Measurements from ENCODE around the gene MEGF6.

MEGF6 gene

GRCh38 chr1:3453891-3454810, 157.2 kb downstream of the MEGF6 start, which contains the start of gene ARHGEF16:
ARHGEF16 (plus strand) TSS chr1:3454665; CDS start chr1:3463085, 8,420 bp downstream.
- DNase-seq (no peak), ATAC-seq (replicated peaks) (peak; percentile 20 to 38)
- peaks cover 3 to 19% of the 10 kb centered on the region in 2 donors for H3K4me1 Mint-ChIP-seq
- peaks cover 37 to 46% of the 10 kb centered on the region in 2 donors for H3K27me3 Mint-ChIP-seq
- H3K36me3 Mint-ChIP-seq = no peaks in the 10 kb centered on the region
- H3K9me3 Mint-ChIP-seq = no peaks in the 10 kb centered on the region
- H3K4me3 Mint-ChIP-seq = peak within 1 kb of the TSS; percentile 60 to 76
- H3K27ac Mint-ChIP-seq = no peak within 1 kb of the TSS

GRCh38 chr1:3453203-3453761, 158.0 kb downstream of the MEGF6 start:
- Mint-ChIP-seq H3K27ac (peak overlapping the region; percentile 37), H3K27me3 (peaks cover 37 to 46% of the 10 kb centered on the region in 2 donors), H3K4me1 (peaks cover 3 to 19% of the 10 kb centered on the region in 2 donors), H3K4me3 (peak overlapping the region; percentile 66 to 75), H3K9me3 (no peaks in the 10 kb centered on the region), H3K36me3 (no peaks in the 10 kb centered on the region)
- DNase-seq (peak; percentile 68), ATAC-seq (replicated peaks) (peak; percentile 84 to 86)

- Mint-ChIP-seq H3K27me3 (peaks cover 37 to 46% of the 10 kb centered on the region in 2 donors), H3K9me3 (peaks cover 2 to 4% of the 10 kb centered on the region in 2 donors), H3K4me3 (no peak overlapping the region), H3K4me1 (peaks cover 3 to 19% of the 10 kb centered on the region in 2 donors), H3K36me3 (no peaks in the 10 kb centered on the region), H3K27ac (no peak overlapping the region)
- DNase-seq (no peak), ATAC-seq (replicated peaks) (no peak)
Observed at GRCh38 chr1:3452866-3453175, 158.5 kb downstream of the MEGF6 start.

- no peaks in the 10 kb centered on the region for H3K36me3 Mint-ChIP-seq
- H3K27ac Mint-ChIP-seq = no peak overlapping the region
- peaks cover 3 to 19% of the 10 kb centered on the region in 2 donors for H3K4me1 Mint-ChIP-seq
- no peak overlapping the region for H3K4me3 Mint-ChIP-seq
- ATAC-seq (replicated peaks) = no peak
- peaks cover 4 to 7% of the 10 kb centered on the region in 2 donors for H3K9me3 Mint-ChIP-seq
- no peak for DNase-seq
- peaks cover 35 to 46% of the 10 kb centered on the region in 2 donors for H3K27me3 Mint-ChIP-seq
Observed at GRCh38 chr1:3451994-3452865, 159.1 kb downstream of the MEGF6 start.

- no peak overlapping the region for H3K27ac Mint-ChIP-seq
- H3K27me3 Mint-ChIP-seq = peaks cover 33 to 46% of the 10 kb centered on the region in 2 donors
- H3K4me1 Mint-ChIP-seq = peaks cover 3 to 19% of the 10 kb centered on the region in 2 donors
- H3K4me3 Mint-ChIP-seq = no peak overlapping the region
- DNase-seq (no peak), ATAC-seq (replicated peaks) (no peak)
- no peaks in the 10 kb centered on the region for H3K36me3 Mint-ChIP-seq
- H3K9me3 Mint-ChIP-seq = peaks cover 4 to 7% of the 10 kb centered on the region in 2 donors
Observed at GRCh38 chr1:3450983-3451382, 160.3 kb downstream of the MEGF6 start.

- Mint-ChIP-seq H3K4me1 (peaks cover 3 to 17% of the 10 kb centered on the region in 2 donors), H3K4me3 (no peak overlapping the region), H3K9me3 (peaks cover 4 to 7% of the 10 kb centered on the region in 2 donors), H3K36me3 (no peaks in the 10 kb centered on the region), H3K27me3 (peaks cover 30 to 44% of the 10 kb centered on the region in 2 donors), H3K27ac (no peak overlapping the region)
- DNase-seq = no peak
- ATAC-seq (replicated peaks) = no peak
Observed at GRCh38 chr1:3450202-3450863, 161.0 kb downstream of the MEGF6 start.

GRCh38 chr1:3444736-3445135, 166.6 kb downstream of the MEGF6 start:
- DNase-seq = no peak
- H3K4me3 Mint-ChIP-seq = no peak overlapping the region
- H3K36me3 Mint-ChIP-seq = no peaks in the 10 kb centered on the region
- H3K4me1 Mint-ChIP-seq = no peaks in the 10 kb centered on the region
- H3K27me3 Mint-ChIP-seq = peaks cover 25 to 26% of the 10 kb centered on the region in 2 donors
- peaks cover 4 to 7% of the 10 kb centered on the region in 2 donors for H3K9me3 Mint-ChIP-seq
- ATAC-seq (replicated peaks) = no peak
- no peak overlapping the region for H3K27ac Mint-ChIP-seq

GRCh38 chr1:3444298-3444697, 167.0 kb downstream of the MEGF6 start:
- peaks cover 4 to 7% of the 10 kb centered on the region in 2 donors for H3K9me3 Mint-ChIP-seq
- no peaks in the 10 kb centered on the region for H3K4me1 Mint-ChIP-seq
- H3K4me3 Mint-ChIP-seq = no peak overlapping the region
- DNase-seq (no peak), ATAC-seq (replicated peaks) (no peak)
- H3K27ac Mint-ChIP-seq = no peak overlapping the region
- no peaks in the 10 kb centered on the region for H3K36me3 Mint-ChIP-seq
- H3K27me3 Mint-ChIP-seq = peaks cover 21 to 22% of the 10 kb centered on the region in 2 donors

- Mint-ChIP-seq H3K27me3 (peaks cover 20% of the 10 kb centered on the region in 2 donors), H3K4me3 (no peak overlapping the region), H3K9me3 (peaks cover 4 to 7% of the 10 kb centered on the region in 2 donors), H3K36me3 (no peaks in the 10 kb centered on the region), H3K27ac (no peak overlapping the region), H3K4me1 (no peaks in the 10 kb centered on the region)
- no peak for DNase-seq
- ATAC-seq (replicated peaks) = no peak
Observed at GRCh38 chr1:3443807-3444206, 167.5 kb downstream of the MEGF6 start.

GRCh38 chr1:3442901-3443300, 168.4 kb downstream of the MEGF6 start:
- no peak for ATAC-seq (replicated peaks)
- Mint-ChIP-seq H3K4me3 (no peak overlapping the region), H3K4me1 (no peaks in the 10 kb centered on the region), H3K27me3 (peaks cover 20% of the 10 kb centered on the region in 2 donors), H3K9me3 (peaks cover 2 to 4% of the 10 kb centered on the region in 2 donors), H3K27ac (no peak overlapping the region), H3K36me3 (no peaks in the 10 kb centered on the region)
- DNase-seq = no peak

GRCh38 chr1:3442331-3442730, 169.0 kb downstream of the MEGF6 start:
- Mint-ChIP-seq H3K27ac (no peak overlapping the region), H3K4me1 (no peaks in the 10 kb centered on the region)
- ATAC-seq (replicated peaks) = no peak

GRCh38 chr1:3441880-3442279, 169.4 kb downstream of the MEGF6 start:
- no peaks in the 10 kb centered on the region for H3K9me3 Mint-ChIP-seq
- no peaks in the 10 kb centered on the region for H3K4me1 Mint-ChIP-seq
- no peak for DNase-seq
- H3K27me3 Mint-ChIP-seq = peaks cover 20 to 24% of the 10 kb centered on the region in 2 donors
- H3K27ac Mint-ChIP-seq = no peak overlapping the region
- H3K4me3 Mint-ChIP-seq = no peak overlapping the region
- no peak for ATAC-seq (replicated peaks)
- H3K36me3 Mint-ChIP-seq = no peaks in the 10 kb centered on the region

More at GRCh38 chr1:3442331-3442730, 169.0 kb downstream of the MEGF6 start:
- Mint-ChIP-seq H3K4me3 (no peak overlapping the region), H3K9me3 (no peaks in the 10 kb centered on the region), H3K36me3 (no peaks in the 10 kb centered on the region), H3K27me3 (peaks cover 20 to 22% of the 10 kb centered on the region in 2 donors)
- no peak for DNase-seq

GRCh38 chr1:3441410-3441847, 169.9 kb downstream of the MEGF6 start:
- H3K27me3 Mint-ChIP-seq = peaks cover 20 to 24% of the 10 kb centered on the region in 2 donors

More at GRCh38 chr1:3441410-3441847, 169.9 kb downstream of the MEGF6 start:
- no peak overlapping the region for H3K4me3 Mint-ChIP-seq
- ATAC-seq (replicated peaks) (no peak), DNase-seq (no peak)
- H3K27ac Mint-ChIP-seq = no peak overlapping the region
- no peaks in the 10 kb centered on the region for H3K36me3 Mint-ChIP-seq
- no peaks in the 10 kb centered on the region for H3K9me3 Mint-ChIP-seq
- no peaks in the 10 kb centered on the region for H3K4me1 Mint-ChIP-seq
